Raji (cell line): Measurements from ENCODE around the gene ELMO3.

ENCODE experiments used
- POLR2A ChIP-seq: IDR thresholded peaks from 2 replicates; pipeline ENCODE4 v1.6.1; 2011; ENCODE audit warnings: low read depth, low read length, control low read depth; ENCODE audit not compliant: insufficient read depth

Gene ELMO3

DNA sequence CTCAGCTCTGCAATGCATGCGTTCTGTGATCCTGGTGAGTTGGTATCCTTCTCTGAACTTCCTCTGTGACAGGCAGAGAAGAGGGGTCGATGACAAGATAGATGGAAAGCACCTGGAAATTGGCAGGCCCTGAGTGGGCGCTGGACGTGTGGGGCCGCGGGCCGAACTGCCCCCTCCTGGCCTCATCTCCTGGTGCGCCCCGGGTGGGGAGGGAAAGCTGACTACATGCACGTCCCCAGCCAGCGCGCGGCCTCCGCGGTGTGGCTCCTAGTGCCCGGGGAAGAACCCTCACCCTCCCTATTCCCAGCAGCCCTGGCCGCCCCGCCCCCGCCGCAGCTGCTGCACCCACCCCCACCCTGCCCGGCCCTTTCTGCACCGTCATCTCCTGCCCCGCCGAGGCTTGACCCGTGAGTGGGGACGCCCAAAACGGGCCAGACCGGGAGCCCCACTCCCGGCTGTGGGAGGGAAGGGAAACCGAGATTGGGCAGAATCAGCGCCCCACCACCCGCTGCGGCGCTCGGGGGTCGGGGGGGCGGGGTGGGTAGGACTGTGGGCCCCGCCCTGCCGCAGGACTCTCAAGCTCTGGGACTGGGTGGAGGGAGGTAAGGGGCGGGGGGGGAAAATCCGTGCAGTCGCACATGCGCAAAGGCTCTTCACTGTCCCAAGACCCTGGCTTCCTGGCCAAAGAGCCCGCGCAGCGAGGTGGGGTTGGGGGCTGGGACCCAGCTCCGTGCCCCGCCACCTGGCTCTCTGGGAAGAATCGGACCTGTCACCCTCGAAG, 28.6 kb upstream of the ELMO3 start, which contains the start of gene NOL3:
Gene NOL3 (plus strand): TSS at position 371 of the 781 bp plus-strand sequence.
- TF ChIP-seq POLR2A: no peak; the same call in 1 of the 2 replicates

DNA sequence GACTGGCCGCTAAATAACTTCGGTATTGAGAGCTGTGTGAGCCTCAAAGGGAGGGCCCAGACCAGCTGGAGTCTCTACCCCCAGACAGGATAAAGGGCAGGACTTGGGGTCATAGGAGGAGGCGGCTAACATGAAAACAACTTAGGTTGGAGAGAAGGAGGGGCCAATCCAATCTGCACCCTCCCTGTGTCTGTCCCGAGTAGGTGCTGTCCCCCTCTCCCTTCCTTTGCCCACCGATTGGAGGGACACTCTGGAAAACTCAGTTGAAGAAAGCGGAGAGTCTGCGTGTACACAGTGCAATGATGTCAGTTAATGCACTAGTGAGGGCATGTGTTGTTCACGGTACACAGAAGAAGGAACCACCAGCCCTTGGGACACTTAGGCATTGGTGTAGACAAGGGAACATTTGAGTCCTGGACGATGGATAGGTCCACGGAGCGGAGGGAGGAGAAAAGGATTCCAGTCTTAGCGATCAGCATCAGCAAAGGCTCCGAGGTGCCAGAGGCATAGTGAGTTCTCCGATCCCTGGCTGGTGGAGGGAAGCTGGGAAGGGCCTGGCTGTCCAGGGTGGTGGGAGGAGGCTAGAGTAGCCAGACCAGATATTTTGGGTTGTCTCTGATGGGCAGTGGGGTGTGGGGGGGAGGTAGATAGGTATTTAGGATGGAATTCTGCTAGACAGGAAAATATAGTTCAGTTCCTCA, 27.8 kb upstream of the ELMO3 start:
- TF ChIP-seq POLR2A: no peak

DNA sequence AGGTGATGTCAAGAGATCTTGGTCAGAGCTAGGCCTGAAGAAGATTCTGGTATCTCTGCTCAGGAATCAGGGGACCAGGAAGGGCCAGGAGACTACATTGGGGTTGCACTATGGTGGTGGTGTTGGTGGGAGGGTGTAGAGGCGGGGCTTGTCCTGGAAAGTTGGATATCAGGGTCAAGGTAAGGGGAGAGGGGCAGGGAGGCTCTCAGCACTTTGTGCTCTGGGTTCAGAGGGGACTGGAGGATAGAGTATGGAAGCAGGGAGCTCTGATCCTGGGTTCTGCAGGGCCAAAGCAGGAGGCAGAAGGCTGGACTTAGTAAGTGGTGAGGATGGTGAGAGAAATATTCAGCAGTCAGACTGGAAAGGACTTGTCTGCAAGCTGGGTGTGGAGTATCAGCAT, 25.6 kb upstream of the ELMO3 start:
- TF ChIP-seq POLR2A: no peak

DNA sequence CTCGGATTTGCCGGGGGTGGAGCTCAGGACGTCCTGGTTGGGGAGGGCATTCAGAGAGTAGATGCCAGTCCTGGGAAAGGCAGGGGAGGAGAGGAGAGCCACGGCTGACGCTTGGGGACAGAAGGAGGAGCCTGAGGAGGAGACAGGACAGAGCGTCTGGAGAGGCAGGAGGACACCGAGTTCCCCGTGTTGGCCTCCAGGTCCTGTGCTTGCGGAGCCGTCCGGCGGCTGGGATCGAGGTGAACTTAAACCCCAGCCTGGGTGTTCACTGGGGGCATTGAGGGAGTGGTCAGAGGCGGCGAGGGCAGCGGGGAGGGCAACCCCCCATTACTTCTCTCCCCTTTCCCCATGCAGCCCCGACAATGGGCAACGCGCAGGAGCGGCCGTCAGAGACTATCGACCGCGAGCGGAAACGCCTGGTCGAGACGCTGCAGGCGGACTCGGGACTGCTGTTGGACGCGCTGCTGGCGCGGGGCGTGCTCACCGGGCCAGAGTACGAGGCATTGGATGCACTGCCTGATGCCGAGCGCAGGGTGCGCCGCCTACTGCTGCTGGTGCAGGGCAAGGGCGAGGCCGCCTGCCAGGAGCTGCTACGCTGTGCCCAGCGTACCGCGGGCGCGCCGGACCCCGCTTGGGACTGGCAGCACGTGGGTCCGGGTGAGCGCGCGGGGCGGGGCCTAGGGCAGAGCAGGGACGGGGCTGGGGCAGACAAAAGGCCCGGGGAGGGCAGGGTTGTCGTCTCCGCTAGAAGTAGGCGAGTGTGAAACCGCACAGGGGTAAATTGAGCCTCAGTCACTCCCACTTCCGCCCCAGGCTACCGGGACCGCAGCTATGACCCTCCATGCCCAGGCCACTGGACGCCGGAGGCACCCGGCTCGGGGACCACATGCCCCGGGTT, 24.9 kb upstream of the ELMO3 start:
- TF ChIP-seq POLR2A: no peak

DNA sequence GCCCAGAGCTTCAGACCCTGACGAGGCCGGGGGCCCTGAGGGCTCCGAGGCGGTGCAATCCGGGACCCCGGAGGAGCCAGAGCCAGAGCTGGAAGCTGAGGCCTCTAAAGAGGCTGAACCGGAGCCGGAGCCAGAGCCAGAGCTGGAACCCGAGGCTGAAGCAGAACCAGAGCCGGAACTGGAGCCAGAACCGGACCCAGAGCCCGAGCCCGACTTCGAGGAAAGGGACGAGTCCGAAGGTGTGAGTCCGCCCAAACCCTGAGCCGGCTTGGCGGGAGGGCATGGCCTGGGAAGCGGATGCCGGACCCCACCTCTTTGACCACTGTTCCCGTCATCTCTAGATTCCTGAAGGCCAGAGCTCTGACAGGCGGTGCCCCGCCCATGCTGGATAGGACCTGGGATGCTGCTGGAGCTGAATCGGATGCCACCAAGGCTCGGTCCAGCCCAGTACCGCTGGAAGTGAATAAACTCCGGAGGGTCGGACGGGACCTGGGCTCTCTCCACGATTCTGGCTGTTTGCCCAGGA, 24.2 kb upstream of the ELMO3 start:
- TF ChIP-seq POLR2A: no peak

DNA sequence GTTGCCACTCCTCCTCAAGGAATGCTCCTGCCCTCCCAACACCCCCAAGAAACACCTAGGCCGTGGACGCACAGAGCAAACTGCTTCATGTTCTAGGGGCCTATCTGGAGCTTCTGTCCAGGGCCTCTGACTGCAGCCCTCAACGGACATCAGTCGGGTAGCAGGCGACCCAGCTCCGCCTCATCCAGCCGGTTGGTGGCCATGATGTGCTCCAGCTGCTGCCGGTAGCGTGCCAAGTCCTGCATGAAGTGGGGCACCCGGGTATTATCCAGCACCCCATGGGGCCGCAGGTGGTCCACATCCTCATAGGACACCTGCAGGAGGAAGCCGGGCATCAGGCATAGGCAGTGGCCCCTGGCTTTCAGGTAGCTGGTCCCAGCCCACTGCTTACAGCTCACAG, 22.3 kb upstream of the ELMO3 start:
- no peak for TF ChIP-seq POLR2A

DNA sequence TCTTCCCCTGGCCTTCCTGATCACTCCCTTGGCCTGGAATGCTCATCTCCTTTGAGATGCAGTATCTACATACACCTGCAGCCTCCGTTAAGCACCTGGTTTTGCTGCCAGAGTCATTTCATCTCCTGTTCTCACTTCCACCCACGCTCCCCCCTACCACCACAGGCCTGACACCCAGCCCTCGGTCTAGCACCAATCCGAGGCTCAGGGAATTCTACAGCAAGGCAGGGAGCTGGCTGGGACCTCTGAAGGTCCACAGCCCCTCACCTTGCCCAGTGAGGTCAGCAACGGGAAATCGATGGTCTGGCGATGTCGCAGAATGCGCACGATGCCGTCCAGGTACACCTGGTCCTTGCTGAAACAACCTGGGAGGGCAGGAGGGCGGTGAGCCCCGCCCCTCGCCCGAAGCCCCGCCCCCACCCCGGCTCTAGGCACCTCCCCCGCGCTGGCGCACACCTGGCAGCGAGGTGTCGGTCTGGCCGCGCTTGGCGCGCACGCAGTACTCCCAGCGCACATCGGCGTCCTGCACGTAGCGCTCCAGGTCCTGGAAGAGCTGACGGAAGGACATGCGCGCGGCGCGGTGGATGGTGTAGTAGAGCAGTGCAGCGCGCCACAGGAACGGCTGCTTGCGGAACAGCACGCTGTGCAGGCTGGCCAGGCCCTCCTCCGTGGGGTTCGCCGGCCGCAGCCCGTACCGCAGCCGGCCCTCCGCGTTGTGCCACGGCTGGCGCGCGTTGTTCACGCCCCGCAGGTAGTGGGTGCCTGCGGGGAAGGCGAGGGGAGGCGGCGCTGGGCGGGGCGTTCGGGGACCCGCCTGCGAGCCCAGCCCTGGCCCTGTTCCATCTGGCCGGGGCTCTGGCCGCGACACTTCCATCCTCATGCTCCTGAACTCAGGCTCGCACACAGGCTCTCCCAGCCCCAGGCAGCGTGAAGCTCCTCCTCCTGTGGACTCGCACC, 20.9 kb upstream of the ELMO3 start:
- no peak for TF ChIP-seq POLR2A

DNA sequence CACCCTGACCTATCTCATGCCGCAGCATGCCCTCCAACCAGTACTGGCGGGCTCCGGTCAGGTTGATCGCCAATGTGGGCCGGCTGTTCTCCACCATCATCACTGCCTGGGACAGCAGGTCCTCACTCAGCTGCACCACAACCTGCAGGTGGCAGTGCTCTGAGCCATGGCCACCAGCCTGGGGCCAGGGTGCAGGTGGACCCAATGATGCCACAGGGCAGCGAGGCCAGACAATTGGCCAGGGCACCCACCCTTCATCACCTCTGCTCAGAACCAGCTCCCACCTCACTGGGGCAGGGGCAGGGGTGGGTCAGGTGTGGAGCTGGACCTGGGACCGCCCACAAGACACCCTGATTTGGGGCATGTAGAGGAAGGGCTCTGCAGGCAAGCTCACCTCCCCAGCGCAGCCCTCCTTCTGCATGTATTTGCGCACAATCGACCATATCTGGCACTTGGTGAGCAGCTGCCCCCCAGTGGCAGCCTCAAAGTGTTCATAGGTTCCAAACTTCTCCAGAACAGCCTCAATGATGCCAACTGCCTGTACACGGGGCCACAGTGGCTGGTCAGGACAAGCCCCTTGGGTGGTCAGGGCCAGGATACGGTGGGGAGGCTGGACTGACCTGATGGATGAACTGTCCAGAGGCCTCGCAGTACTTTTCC, 19.4 kb upstream of the ELMO3 start:
- TF ChIP-seq POLR2A: no peak

DNA sequence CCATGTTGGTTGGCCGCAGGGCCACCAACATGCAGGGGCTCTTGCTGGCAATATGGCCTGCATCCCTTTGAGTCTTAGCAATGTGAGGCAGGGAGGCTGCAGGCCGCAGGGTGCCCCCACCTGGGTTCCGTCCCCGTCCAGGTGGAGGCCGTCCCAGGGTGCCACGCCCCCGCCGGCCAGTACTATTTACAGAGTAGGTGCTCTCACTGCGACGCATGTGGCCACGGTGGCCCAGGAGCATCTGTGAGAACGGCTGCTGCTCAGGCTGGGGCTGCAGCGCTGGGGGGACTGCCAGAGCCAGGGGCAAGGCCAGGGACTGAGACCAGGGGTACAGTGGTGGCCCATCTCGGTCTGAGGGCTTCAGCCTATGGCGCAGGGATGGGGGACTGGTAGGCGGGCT, 18.8 kb upstream of the ELMO3 start:
- no peak for TF ChIP-seq POLR2A

DNA sequence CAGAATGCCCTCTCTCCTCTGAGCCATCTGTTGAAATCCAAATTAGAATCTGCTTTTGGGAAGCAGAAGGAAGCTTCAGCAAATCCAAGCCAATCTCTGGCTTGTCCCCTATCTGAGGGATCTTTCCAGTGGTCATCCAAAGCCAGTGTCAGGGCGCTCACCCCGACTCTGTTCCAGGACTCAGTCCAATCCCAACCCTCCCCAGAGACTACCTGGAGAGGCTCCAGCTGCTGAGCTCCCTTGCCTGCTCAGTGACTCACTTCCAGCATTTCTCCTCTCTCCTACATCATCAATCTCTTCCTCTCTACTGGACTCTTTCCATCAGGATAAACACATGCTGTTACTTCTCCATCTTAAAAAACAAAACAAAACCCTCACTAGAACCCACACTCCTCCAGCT, 17.6 kb upstream of the ELMO3 start:
- TF ChIP-seq POLR2A: no peak

DNA sequence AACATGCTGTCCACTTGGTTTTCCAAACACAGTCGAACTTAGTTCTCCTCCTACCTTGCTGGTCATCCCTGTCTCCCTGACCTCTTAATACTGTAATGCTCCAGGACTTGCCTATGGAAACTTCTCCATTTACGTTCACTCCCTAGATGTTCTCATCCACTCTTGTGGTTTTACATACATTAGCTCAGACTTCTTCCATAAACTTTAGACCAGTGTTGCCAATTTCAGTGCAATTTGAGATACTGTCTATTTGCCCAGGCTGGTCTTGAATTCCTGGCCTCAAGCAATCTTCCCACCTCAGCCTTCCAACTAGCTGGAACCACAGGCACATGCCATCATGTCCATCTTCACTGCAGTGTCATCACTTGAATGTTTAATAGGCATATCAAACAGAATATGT, 16.6 kb upstream of the ELMO3 start:
- TF ChIP-seq POLR2A: no peak

DNA sequence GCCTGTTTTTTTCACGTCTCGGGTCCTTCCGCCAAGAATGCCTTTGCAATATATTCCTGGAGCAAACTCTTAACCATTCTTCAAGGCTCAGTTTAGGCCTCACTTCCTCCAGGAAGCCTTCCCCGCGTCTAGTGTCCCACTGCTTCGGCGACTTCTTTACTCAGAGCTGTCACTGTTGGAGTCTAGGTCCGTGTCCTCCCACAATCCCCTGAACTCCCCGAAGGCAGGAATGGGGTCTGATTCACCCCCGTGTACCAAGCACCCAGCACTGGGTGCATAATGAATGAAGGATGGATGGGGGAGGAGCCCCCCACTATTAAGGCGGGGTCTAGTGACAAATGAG, 15.7 kb upstream of the ELMO3 start:
- TF ChIP-seq POLR2A: peak; percentile 59; the same call in 1 of the 2 replicates

DNA sequence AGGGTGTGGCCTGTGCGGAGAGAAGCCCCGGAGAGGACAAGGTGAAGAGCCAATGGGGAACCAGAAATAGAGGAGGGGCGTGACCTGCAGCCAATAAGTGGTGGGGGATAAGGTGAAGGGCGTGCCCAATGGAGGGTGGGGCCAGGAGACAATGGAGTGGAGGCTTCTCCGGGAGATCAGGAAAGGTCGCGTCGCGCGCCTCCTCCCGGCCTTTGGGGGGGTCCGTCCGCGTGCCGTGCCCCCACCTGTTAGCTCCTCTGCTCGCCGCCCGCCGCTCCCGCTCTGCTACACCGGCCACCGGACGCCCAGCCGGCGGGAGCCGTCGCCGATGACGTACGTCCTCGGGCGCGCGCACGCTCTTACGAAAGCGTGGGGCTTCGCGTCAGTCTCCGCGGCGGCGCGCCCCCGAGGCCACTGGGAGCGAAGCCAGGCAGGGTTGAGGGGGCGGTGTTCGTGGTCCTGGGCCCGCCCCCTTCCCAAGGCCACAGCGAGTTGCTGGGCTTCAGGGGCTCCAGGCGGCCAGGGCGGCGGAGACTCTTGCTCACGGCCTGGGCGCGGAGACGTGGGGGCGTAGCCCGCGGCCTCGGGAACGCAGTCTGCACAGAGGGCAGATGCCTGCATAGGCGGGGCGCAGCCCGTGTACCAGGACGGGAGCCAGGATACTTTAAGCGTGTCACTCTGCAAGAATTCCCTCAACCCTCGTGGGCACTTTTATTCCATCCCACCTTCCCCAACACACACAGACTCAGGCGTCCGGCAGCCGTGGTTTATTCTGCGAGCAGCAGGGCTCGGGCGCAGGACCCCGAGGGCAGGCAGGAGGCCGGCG, 15.1 kb upstream of the ELMO3 start, which contains the start of gene MATCAP1:
Gene MATCAP1 (minus strand): TSS at position 337 of the 826 bp plus-strand sequence. CDS start 3,353 bp downstream, outside the sequence.
- TF ChIP-seq POLR2A: peak; percentile 16; the same call in 1 of the 2 replicates
